Mesodermal cell (in vitro differentiated cells): Measurements from ENCODE around the gene TCTN1.

Experiments used
- H3K27ac ChIP-seq: 2 replicates; pipeline ENCODE4 v1.7.0; 2013; ENCODE audit warnings: mild to moderate bottlenecking, low read depth, low read length, moderate library complexity; ENCODE audit not compliant: severe bottlenecking
- H3K36me3 ChIP-seq: 2 replicates; pipeline ENCODE4 v1.7.1; 2013; ENCODE audit warnings: mild to moderate bottlenecking, low read length, moderate library complexity; ENCODE audit not compliant: control insufficient read depth, insufficient read depth
- H3K4me1 ChIP-seq: one replicate; pipeline ENCODE4 v1.7.1; 2013; ENCODE audit warnings: mild to moderate bottlenecking, low read length; ENCODE audit not compliant: insufficient read depth, control insufficient read depth, poor library complexity, severe bottlenecking
- H3K4me3 ChIP-seq: 2 replicates; pipeline ENCODE4 v1.7.0; 2013; ENCODE audit warnings: low read length, control low read depth, mild to moderate bottlenecking; ENCODE audit not compliant: insufficient read depth, poor library complexity, severe bottlenecking; ENCODE audit errors: extremely low read depth
- H3K9me3 ChIP-seq: 2 replicates; pipeline ENCODE4 v1.7.1; 2013; ENCODE audit warnings: mild to moderate bottlenecking, low read length, moderate library complexity; ENCODE audit not compliant: control insufficient read depth
- WGBS, 2 experiments: methylation state at CpG; one replicate each; pipeline ENCODE4 v1.1.5; 2013; ENCODE audit warnings: missing lambda C conversion rate in 2 of 2; ENCODE audit not compliant: insufficient coverage in 2 of 2; 5-methylcytosine and 5-hydroxymethylcytosine counted together

Gene TCTN1

DNA sequence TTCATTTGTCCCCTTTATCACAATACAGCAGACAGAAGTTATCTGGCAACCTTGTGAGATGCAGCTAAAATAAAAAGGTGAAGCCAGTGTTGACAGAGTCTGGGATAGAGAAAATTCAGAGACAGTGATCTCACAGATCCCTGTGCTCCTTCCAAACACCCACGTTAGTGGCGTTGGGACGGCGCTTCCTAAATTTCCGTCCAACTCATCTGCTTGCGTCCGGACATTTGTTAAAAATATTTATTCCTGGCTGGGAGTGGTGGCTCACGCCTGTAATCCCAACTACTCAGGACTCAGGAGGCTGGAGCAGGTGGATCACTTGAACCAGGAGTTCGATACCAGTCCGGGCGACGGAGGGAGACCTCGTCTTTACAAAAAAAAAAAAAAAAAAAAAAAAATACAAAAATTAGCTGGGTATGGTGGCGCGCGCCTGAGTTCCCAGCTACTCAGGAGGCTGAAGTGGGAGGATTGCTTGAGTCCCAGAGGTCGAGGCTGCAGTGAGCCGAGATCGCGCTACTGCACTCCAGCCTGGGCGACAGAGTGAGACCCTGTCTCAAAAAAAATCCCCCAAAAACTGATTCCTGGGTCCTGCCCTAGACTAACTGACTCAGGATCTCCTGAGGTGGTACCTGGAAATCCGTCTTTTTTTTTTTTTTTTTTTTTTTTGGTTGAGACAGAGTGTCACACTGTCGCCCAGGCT, 708 bp upstream of the TCTN1 start:
- Histone ChIP-seq H3K9me3 (no peaks in the 10 kb centered on the region), H3K4me1 (no peaks in the 10 kb centered on the region), H3K36me3 (no peaks in the 10 kb centered on the region), H3K4me3 (peak overlapping the region; percentile 58), H3K27ac (no peak overlapping the region)
- 76 to 91% methylated on average over 11 to 16 of the region's 23 CpGs for WGBS, 2 experiments

GRCh38 chr12:110615171-110615570, 1.2 kb downstream of the TCTN1 start:
- Histone ChIP-seq H3K4me1 (no peaks in the 10 kb centered on the region), H3K9me3 (no peaks in the 10 kb centered on the region), H3K27ac (no peak overlapping the region), H3K36me3 (no peaks in the 10 kb centered on the region), H3K4me3 (no peak overlapping the region)
- 94 to 97% methylated on average over 6 to 7 of the region's 8 CpGs for WGBS, 2 experiments

GRCh38 chr12:110616471-110617115, 2.7 kb downstream of the TCTN1 start:
- Histone ChIP-seq H3K4me1 (no peaks in the 10 kb centered on the region), H3K9me3 (no peaks in the 10 kb centered on the region), H3K36me3 (no peaks in the 10 kb centered on the region), H3K27ac (no peak overlapping the region), H3K4me3 (no peak overlapping the region)
- WGBS, 2 experiments, result 85 to 100% methylated on average over 2 to 5 of the region's 5 CpGs

DNA sequence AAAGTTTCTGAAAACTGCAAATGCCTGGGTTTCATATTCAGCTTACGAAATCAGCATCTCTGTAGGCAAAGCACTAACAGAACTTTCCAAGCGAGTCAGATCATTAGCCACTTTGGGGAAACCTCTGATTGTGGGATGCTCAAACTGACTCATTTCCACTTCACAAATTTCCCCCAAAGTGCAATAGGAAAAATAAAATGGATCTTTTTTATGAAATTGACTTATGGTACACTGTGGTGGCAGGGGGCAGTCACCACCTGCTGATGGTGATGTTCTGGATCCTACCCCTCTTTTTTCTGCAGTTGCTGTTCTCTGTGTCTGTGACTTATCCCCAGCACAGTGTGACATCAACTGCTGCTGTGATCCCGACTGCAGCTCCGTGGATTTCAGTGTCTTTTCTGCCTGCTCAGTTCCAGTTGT, 5.6 kb downstream of the TCTN1 start:
- 69 to 73% methylated on average over 3 to 4 of the region's 4 CpGs for WGBS, 2 experiments
- Histone ChIP-seq H3K4me3 (no peak overlapping the region), H3K36me3 (no peaks in the 10 kb centered on the region), H3K4me1 (no peaks in the 10 kb centered on the region), H3K9me3 (no peaks in the 10 kb centered on the region), H3K27ac (no peak overlapping the region)

DNA sequence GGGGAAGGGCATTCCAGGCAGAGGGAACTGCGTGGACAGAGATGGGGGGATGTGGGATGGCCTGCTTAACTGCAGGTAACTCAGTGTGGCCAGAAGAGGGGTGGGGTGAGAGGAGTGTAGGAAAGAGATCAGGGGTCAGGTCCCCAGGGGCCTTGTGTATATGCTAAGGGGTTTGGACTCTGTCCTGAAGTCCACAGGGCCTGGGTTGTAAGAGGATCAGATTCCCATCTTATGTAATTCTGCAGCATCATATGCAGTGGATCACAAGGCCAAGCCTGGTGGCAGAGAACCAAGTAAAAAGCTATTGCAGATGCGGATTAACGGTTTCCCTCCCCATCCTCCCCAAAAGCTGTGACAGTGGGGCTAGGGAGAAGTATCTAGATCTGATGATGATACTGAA, 8.7 kb downstream of the TCTN1 start:
- Histone ChIP-seq H3K9me3 (no peaks in the 10 kb centered on the region), H3K36me3 (no peaks in the 10 kb centered on the region), H3K4me1 (no peaks in the 10 kb centered on the region), H3K27ac (no peak overlapping the region), H3K4me3 (no peak overlapping the region)
- 89 to 92% methylated on average over 1 of the region's 3 CpGs for WGBS, 2 experiments

- no peaks in the 10 kb centered on the region for H3K4me1 ChIP-seq
- H3K36me3 ChIP-seq, result peaks cover 11% of the 10 kb centered on the region
- H3K27ac ChIP-seq, result no peak overlapping the region
- no CpG with 5 or more reads among the region's 8 CpGs for WGBS, 2 experiments
- H3K4me3 ChIP-seq, result no peak overlapping the region
- H3K9me3 ChIP-seq, result no peaks in the 10 kb centered on the region
These were observed 13.7 kb downstream of the TCTN1 start for GRCh38 chr12:110627500-110628195.

- Histone ChIP-seq H3K36me3 (peaks cover 15% of the 10 kb centered on the region), H3K27ac (no peak overlapping the region), H3K9me3 (no peaks in the 10 kb centered on the region), H3K4me1 (peaks cover 10% of the 10 kb centered on the region), H3K4me3 (no peak overlapping the region)
These were observed 21.1 kb downstream of the TCTN1 start for GRCh38 chr12:110635055-110635454.

DNA sequence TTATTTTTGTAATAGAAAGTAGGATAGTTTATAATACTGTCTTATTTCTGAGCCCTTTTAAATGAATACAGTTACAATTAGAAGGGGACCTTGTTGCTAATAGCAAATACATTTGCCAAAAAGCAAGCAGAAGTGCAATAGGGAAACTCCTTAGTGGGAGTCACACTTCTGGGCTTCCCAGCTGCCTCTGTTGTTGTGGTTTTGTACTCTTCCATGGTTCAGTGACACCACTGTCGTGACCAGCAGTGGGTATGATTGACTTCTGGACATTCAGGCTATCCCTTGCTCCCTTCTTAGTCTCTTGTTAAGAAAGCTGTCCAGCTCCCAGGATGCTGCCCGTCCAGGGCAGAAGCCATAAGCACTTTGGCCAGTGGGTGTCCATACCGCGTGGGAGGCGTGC, 22.6 kb downstream of the TCTN1 start:
- 92 to 100% methylated on average over 1 to 5 of the region's 5 CpGs for WGBS, 2 experiments
- Histone ChIP-seq H3K9me3 (no peaks in the 10 kb centered on the region), H3K4me1 (peaks cover 14% of the 10 kb centered on the region), H3K27ac (no peak overlapping the region), H3K36me3 (peaks cover 15% of the 10 kb centered on the region), H3K4me3 (no peak overlapping the region)

- WGBS, 2 experiments, result 93% methylated on average over 3 of the region's 3 CpGs
- Histone ChIP-seq H3K9me3 (no peaks in the 10 kb centered on the region), H3K27ac (no peak overlapping the region), H3K4me3 (no peak overlapping the region), H3K36me3 (peaks cover 6% of the 10 kb centered on the region), H3K4me1 (peaks cover 14% of the 10 kb centered on the region)
These were observed 24.0 kb downstream of the TCTN1 start for GRCh38 chr12:110637869-110638441.

DNA sequence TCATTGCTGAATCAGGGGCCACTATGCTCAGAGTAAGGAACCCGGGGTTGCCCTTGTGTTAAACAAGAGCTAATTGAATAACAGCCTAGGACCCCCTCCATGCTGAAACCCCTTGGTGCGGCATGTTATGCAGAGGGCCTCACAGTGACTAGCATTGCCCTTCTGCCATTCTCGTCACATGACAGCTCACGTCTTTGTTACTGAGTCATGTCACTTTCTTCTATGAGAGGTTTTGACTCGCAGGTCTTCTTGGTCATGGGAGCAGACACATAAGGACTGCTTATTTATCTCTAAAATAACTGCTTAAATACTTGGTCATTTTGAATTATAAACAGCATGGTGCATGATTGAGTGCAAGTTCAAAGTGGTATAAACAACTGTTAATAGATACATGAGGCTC, 24.9 kb downstream of the TCTN1 start:
- no peak overlapping the region for H3K4me3 ChIP-seq
- H3K27ac ChIP-seq, result no peak overlapping the region
- 82 to 90% methylated on average over 4 of the region's 5 CpGs for WGBS, 2 experiments
- H3K36me3 ChIP-seq, result peaks cover 5% of the 10 kb centered on the region
- no peaks in the 10 kb centered on the region for H3K9me3 ChIP-seq
- H3K4me1 ChIP-seq, result peaks cover 14% of the 10 kb centered on the region
